Ishikawa (cell line): Measurements from ENCODE around the gene DAD1.

Source experiments
- CEBPB ChIP-seq: IDR thresholded peaks from 2 replicates; pipeline ENCODE4 v1.6.1; 2012
- CREB1 ChIP-seq: IDR thresholded peaks from 2 replicates; pipeline ENCODE4 v1.6.1; 2012; ENCODE audit warnings: low read depth
- EGR1 ChIP-seq: IDR thresholded peaks from 2 replicates; pipeline ENCODE4 v1.6.1; 2012
- EP300 ChIP-seq: IDR thresholded peaks from 2 replicates; pipeline ENCODE4 v1.6.1; 2012; ENCODE audit warnings: borderline replicate concordance
- FOXM1 ChIP-seq: IDR thresholded peaks from 2 replicates; pipeline ENCODE4 v1.6.1; 2012; ENCODE audit warnings: low read depth, borderline replicate concordance
- REST ChIP-seq: IDR thresholded peaks from 2 replicates; pipeline ENCODE4 v1.6.1; 2012; ENCODE audit warnings: low read depth, mild to moderate bottlenecking
- TAF1 ChIP-seq: IDR thresholded peaks from 2 replicates; pipeline ENCODE4 v1.6.1; 2012; ENCODE audit warnings: low read depth, mild to moderate bottlenecking
- TCF12 ChIP-seq: IDR thresholded peaks from 2 replicates; pipeline ENCODE4 v1.6.1; 2012; ENCODE audit warnings: low read depth
- YY1 ChIP-seq: IDR thresholded peaks from 2 replicates; pipeline ENCODE4 v1.6.1; 2012; ENCODE audit warnings: low read depth
- TF ChIP-seq, protein P1 (sequence below): IDR thresholded peaks from 2 replicates; pipeline ENCODE4 v1.6.1; 2012
- TF ChIP-seq, protein P2 (sequence below): IDR thresholded peaks from 2 replicates; pipeline ENCODE4 v1.6.1; 2012

DNA sequence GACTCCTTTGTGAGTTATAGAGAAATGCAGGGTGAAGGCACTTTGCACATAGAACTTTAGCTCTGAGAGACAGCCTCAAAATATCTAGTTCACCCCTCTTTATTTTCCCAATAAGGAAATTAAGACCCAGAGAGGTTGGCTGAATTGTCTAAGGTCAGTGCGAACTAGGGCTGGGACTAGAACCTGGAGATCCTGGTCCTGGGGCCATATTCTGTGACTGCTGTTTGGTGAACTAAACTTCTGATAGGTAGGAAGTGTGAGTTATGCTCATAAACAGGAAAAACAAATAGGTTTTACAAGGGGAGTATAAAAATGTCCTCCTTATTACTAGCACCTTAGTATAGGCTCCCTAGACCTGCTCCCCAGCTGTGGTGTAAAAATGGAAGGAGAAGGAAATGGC lies 53.9 kb downstream of the DAD1 start:
- TF ChIP-seq TCF12 = no peak
- TF ChIP-seq EP300 = no peak
- TF ChIP-seq, protein P1, sequence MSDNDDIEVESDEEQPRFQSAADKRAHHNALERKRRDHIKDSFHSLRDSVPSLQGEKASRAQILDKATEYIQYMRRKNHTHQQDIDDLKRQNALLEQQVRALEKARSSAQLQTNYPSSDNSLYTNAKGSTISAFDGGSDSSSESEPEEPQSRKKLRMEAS = no peak
- no peak for TF ChIP-seq TAF1
- TF ChIP-seq CREB1 = no peak
- no peak for TF ChIP-seq REST
- no peak for TF ChIP-seq FOXM1
- TF ChIP-seq YY1 = no peak
- TF ChIP-seq, protein P2, sequence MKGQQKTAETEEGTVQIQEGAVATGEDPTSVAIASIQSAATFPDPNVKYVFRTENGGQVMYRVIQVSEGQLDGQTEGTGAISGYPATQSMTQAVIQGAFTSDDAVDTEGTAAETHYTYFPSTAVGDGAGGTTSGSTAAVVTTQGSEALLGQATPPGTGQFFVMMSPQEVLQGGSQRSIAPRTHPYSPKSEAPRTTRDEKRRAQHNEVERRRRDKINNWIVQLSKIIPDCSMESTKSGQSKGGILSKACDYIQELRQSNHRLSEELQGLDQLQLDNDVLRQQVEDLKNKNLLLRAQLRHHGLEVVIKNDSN = no peak
- TF ChIP-seq CEBPB = no peak
- no peak for TF ChIP-seq EGR1
